ENCODE data around the gene TUBA4B.
A peak's percentile ranks its signal among the peaks of the same experiment; 100 is the strongest.

Gene TUBA4B

DNA sequence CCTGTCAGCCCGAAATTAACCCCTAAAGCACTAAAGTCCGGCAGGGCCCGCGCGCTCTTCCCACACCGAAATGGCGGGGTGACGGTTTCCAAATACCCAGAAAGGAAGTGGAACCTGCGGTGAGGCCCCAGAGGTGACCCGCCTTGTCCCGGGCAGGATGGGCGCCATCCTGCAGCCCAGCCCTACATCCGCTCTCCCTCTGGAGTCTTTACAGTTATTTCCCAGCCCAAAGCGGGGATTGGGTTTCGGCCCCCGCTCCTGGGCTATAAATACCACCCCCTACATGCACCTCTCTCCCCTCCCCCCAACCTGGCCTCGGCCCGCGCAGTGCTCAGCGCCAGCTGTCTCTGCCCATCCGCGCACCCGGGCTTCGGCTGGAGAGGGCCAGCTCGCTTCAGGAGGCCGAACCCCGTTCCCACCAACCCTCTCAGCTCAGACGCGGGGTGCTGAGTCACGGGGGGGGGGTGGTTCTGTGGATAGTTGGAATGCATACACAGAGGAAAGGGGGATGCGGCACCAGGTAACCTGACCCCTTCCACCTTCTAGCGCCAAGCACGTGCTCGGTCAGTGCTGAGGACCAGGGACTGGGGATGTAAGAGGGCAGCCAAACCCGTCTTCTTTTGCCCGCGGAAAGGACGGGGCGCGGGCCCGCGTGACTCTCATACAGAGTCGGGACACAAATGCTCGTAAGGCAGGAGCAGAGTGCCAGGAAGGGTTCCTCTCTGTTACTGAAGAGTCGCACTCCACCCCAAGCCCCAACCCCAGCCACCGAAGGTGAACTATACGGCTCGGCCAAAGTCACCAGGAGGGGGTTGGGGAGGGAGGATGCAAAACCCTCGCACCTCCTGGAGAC, at the start of gene TUBA4B:
Gene TUBA4B (plus strand): TSS at position 344 of the 853 bp plus-strand sequence. CDS start 165 bp downstream, at position 509.
- peak in 1 of 2 donors; percentile 12 for DNase-seq (ENCODE audit: low read depth in 2 of 2, low spot score in 1 of 2)

DNA sequence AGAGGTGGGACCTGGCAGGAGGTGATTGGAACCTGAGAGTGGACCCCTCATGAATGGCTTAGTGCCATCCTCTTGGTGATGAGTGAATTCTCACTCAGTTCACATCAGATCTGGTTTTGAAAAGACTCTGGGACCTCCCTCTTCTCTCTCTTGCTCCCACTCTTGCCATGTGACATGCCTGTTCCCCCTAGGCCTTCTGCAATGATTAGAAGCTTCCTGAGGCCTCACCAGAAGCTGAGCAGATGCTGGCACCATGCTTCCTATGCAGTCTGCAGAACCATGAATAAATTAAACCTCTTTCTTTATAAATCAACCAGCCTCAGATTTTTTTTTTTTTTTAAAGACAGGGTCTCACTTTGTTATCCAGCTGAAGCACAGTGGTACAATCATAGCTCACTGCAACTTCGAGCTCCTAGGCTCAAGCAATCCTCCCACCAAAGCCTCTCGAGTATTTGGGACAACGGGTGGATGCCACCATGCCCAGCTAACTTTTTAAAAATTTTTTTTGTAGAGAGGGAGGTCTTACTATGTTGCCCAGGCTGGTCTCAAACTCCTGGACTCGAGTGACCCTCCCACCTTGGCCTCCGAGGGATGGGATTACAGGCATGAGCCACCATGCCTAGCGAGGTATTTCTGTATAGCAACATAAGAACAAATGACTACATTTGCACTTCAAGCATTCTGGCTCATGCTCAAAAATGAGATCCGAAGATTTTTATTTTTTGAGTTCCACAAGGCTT, 48.4 kb upstream of the TUBA4B start:
- no peak for DNase-seq (ENCODE audit: low read depth in 2 of 2, low spot score in 1 of 2)

DNA sequence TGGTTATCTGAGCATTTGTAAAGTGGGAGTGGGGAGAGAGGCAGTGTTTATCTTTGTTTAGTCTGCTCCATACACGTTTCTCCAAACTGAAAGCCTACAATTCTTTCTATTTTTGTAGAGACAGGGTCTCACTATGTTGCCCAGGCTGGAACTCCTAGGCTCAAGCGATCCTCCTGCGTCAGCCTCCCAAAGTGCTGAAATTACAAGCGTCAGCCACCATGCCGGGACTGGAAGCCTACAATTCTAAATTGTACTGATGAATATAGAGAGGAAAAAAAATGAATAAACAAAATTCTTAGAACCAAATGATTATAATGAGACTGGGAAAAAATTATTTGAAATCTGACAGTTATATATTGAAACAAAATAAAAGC, 47.9 kb upstream of the TUBA4B start:
- DNase-seq (ENCODE audit: low read depth in 2 of 2, low spot score in 1 of 2) = no peak

DNA sequence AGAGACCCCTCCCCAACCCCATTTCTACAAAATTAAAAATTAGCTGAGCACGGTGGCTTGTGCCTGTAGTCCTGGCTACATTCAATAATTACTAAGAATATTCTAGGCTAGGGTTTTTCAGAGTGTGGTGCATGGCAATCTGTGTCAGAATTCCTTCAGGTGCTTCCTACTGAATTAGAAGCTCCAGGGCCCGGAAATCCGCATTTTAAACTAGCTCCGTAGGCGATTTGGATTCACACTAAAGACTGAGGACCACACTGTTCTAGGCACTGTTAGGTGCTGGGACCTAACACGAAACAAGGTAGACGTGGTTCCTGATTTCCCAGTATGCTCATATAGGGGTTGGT, 47.1 kb upstream of the TUBA4B start:
- no peak for DNase-seq (ENCODE audit: low read depth in 2 of 2, low spot score in 1 of 2)

DNA sequence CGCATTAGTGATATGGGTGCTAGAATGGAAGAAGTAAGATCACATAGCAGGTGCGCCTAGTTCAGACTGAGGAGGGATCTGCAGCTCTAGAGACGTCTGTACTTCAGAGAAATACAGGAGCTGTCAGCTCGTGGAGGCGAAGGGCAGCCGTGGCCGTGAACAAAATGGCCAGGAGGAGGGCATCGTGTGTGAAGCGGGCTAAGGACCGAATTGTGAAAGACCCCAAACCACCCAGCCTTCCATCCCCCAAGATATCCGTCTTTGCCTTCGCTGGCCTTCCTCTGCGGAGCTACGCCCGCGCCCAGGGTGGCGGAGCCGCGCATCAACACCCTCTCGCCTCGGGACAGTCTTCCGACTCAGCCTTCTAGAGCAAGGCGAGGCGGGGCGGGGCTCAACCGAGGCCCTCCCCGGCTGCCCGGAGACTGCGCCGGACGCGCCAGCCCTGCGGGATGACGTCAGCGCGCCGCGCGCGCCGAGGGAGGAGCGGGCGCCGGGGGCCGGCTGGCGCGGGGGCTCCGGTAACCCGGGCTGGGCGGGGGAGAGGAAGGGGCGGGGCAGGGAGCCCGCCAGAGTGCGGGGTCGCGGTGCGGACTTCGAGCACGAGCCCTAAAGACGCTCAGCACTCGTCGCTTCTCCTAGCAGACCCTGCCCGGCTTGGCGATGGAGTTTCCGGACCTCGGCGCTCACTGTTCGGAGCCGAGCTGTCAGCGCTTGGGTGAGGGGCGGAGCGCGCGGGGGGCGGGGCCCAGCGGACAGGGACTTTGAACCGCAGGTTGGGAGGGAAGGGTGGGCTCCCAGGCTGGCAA, 46.5 kb upstream of the TUBA4B start, which contains the start of gene ZFAND2B:
Gene ZFAND2B (plus strand): TSS at position 455 of the 806 bp plus-strand sequence. CDS start 206 bp downstream, at position 661.
- peak; percentile 89 to 90 for DNase-seq (ENCODE audit: low read depth in 2 of 2, low spot score in 1 of 2)

DNA sequence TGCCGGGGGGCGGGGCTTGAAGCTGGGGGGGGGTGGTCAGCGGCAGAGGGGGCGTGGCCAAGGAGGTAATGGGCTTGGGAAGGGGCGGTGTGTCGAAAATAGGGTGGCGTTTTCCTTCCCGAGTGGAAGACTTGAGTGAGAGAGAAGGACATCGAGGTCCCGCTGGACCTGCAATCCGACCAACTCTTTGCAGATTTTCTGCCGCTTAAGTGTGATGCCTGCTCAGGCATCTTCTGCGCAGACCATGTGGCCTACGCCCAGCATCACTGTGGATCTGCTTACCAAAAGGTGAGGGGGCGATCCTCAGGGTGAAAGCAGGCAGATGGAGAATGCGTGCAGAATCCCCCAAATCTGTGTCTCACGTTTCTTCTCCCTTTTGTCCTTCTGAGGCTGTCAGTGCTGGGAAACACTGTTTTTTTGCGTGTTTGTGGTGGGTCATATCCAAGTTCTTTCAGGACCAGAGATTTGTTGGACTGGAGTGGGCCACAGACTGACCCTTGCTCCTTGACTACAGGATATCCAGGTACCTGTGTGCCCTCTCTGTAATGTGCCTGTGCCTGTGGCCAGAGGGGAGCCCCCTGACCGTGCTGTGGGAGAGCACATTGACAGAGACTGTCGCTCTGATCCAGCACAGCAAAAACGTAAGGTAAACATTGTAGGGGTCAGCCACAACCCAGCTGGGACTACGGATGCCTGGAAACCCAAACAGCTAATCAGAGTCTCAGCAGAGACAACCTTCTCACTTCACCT, 45.7 kb upstream of the TUBA4B start:
- no peak for DNase-seq (ENCODE audit: low read depth in 2 of 2, low spot score in 1 of 2)

DNA sequence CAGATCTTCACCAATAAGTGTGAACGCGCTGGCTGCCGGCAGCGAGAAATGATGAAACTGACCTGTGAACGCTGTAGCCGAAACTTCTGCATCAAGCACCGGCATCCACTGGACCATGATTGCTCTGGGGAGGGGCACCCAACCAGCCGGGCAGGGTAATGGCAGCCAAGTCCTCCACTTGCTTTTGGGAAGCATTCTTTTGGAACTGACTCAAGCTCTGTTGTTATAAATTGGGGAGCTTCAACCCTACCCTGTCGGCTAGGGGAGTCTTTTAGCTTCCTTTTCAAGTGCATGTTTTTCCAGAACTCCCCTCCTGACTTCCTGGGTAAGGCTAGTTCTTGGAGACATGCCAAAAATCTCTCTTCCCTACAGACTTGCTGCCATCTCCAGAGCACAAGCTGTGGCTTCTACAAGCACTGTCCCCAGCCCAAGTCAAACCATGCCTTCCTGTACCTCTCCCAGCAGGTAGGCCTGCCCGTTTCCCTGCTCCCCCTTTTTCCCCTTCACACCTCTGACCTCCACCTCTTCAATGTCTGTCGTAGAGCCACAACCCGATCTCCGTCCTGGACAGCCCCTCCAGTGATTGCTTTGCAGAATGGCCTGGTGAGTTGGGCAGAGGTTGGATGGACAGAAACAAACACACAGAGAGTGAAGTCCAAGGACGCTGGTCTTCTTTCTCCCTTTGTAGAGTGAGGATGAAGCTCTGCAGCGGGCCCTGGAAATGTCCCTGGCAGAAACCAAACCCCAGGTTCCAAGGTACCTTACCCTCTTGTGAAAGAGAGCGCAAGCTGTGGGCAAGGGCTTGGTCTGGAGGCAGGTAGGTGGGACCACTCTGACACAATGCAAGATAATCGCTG, 44.9 kb upstream of the TUBA4B start:
- no peak for DNase-seq (ENCODE audit: low read depth in 2 of 2, low spot score in 1 of 2)

DNA sequence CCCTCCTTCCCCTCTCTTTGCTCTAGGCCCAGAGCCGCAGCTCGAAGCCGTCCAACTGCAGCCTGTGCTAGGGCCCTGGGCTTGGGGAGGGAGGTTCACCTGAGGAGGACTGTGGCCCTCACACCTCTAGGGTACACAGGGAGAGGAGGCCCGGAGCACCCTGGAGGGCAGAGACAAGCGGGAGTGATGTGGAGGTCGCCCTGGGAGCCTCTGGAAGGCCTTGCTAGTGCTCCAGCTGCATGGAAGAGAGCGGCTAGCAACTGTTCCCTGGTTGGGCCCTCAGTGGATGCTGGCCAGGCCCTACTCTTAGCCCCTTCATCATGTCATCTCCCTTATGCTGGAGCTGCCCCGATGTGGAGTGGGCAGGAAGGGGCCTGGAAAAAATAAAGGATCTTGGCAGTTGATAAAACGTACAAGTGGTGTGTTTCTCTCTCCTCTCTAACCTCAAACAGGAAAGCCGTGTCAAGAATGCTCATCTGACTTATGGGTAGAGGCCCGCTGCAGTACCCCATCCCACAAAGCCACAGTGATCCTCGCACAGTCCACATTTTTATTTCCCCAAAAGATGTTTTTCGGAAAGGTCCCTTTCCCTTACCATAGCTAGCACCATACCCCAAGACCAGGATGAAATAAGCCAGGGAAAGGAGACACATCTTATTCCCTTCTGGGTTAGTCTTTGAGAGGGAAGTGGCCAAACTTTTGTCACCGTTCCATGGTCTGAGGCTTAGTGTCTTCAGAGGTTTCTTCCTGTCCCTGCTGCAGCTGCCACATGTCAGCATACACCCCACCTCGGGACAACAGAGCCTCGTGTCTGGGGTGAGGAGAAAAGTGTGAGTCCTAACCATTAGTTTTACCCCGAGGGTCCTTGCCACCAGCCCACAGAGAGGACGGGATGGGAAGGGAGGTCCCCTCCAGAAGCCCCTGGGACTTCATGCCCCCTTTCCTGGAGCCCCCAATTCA, 43.5 kb upstream of the TUBA4B start:
- DNase-seq (ENCODE audit: low read depth in 2 of 2, low spot score in 1 of 2) = no peak

DNA sequence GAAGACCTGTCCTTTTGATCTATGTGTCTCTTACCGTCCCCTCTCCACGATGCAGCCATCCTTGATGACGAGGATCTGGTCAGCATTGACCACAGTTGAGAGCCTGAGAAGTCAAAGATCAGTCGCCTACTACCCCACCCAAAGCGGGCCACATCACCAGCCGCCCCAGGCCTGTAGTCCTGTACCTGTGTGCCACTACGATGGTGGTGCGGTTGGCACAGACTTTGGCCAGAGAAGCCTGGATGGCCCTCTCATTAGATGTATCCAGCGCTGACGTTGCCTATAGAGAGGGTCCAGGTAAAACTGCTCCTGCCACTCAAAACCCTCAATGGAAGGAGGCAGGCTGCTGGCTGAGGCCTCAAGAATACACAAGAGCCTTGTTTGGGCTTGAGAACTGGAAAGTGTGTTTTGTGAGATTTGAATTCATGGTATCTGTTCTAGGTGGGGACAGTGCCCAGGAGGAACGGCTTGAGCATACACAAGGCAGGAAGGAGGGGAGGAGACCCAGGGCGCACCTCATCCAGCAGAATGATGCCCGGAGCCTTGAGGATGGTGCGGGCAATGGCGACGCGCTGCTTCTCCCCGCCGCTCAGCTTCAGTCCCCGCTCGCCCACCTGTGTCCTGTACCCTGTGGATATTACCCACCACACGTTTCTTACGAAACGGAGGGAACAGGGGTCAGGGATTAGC, 42.7 kb upstream of the TUBA4B start:
- no peak for DNase-seq (ENCODE audit: low read depth in 2 of 2, low spot score in 1 of 2)

DNA sequence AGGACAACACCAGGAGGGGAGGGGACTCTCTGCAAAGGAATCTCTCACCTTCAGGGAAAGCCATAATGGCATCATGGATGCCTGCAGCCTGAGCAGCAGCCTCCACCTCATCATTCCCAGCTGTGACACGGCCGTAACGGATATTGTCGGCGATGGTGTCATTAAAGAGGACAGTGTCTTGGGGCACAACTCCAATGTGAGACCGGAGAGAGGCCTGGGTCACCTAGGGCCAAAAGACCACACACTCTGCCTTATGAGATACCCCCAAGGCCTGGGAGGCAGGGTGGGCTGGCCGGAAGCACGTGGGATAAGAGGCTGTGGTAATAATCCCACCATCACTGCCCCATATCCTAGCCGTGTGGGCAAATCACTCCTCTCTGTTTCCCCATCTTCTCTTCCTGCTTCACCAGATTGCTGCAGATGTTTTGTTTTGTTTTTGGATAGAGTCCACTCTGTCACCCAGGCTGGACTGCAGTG, 42.1 kb upstream of the TUBA4B start:
- DNase-seq (ENCODE audit: low read depth in 2 of 2, low spot score in 1 of 2) = no peak

DNA sequence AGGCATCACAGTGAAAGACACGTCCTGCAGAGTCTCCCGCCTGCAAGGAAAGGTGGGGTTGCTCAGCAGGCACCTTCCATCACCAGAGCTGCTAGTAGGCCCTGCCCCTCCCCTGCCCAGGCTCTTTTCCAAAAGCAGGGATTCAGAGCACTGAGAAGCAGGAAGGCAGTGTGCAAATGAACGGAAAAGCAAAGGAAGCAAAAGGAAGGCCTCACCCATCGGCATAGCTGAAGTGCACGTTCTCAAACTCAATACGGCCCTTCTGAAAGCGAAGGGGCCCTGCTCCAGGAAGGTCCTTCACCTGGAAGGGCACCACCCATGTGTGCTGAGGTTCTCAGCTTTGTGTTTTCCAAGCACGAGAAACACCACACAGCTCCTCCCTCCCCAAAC, 40.0 kb upstream of the TUBA4B start:
- DNase-seq (ENCODE audit: low read depth in 2 of 2, low spot score in 1 of 2) = no peak

DNA sequence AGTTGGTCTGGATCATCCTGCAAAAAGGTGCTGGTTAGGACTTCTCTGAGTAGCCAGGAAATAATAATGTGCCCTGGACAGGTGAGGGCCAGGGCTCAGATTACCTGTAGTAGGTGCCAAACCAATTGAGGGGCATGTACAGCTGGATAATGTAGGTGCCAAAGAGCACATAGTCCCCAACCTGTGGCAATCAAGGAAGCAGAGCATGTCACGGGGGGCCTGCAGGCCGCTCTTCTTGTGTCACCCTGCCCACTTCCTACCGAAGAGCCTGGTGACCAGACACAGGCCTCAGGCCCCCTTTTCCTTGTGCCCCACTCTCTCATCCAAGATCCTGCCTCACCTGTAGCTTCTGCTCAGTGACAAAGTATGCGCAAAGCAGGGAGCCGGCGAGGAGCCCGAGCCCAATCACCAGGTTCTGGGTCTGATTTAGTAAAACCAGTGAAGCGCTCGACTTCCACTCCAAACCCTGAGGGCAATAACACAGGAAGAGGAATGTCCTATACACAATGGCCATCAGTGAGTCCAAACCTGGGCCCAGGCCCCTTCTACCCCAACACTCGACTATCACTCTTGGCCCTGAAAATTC, 39.5 kb upstream of the TUBA4B start:
- DNase-seq (ENCODE audit: low read depth in 2 of 2, low spot score in 1 of 2) = no peak

DNA sequence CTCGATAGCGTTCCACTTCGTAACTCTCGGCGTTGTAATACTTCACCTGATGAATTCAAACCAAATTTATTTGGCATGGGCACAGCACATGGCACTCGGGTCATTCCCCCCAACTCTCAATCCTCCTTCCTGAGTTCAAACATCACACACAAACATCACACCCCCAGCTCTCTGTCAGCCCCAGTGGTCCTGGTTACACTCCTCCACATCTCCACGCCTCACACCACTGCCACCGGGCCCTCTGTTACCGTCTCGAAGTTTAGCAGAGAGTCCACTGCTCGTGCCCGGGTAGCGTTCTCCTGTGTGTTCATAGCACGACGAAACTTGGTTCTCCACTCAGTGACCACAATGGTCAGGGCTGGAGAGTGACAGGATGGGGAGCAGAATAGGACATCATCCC, 38.9 kb upstream of the TUBA4B start:
- no peak for DNase-seq (ENCODE audit: low read depth in 2 of 2, low spot score in 1 of 2)

DNA sequence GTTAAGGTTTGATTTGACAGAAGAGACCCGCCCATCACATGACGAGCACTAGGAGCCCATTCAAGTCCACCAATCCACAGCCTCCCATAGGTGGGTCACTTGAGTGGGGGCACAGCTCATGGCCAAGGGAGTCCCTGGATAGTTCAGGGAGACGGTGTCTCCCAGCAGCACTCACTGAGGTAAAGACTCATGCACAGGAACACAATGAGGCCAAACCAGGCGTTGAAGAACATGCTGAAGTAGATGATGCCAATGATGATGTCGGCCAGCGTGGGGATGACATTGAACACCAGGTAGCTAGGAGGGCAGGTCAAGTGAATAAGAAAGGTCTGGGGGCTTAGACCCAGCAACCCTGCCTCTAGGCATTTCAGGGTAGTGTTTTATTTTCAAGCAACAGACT, 38.3 kb upstream of the TUBA4B start:
- DNase-seq (ENCODE audit: low read depth in 2 of 2, low spot score in 1 of 2) = no peak

DNA sequence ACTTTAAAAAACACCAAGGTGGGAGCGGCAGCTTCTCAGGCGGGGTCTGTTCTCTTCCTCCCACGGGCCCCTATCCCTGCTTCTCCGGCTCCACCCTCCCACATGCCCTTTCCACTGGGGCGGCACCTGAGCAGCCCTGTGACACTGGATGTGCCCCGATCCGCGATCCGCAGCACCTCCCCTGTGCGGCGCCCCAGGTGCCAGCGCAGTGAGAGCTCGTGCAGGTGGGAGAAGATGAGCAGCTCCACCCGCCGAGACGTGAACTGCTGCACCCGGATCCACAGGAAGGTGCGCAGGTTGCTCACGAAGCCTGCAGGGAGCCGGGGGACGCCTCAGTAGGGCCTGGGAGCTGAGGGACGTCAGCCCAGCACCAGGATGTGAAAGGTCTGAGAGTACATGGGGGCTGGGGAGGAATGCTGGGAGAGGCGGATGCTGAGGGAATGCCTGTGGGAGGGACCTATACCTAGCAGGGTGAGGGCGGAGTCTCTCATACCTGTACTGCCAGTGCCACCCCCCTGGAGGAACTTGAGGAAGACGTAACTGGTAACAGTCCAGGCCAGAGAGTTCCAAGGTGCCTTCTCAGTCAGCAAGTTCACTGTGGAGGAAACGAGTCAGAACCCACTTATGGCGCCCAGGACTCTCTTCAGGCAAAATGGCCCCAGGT, 37.0 kb upstream of the TUBA4B start:
- no peak for DNase-seq (ENCODE audit: low read depth in 2 of 2, low spot score in 1 of 2)

DNA sequence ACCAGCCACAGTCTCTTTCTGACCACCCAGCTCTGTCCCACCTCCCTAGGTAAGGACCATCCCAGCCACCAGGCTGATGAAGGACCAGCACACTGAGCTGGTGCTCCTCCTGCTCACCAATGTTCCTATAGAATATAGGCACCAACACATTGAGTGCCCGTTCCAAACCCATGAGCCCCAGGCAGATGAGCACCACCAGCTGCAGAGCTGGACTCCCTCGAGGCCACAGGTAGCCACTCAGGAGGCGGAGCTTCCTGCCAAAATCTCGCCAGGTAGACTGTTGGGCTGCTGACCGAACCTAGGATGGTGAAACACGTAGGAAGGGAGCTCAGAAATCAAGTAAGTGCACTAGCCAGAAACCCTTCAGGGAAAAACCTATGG, 36.5 kb upstream of the TUBA4B start:
- DNase-seq (ENCODE audit: low read depth in 2 of 2, low spot score in 1 of 2) = no peak

DNA sequence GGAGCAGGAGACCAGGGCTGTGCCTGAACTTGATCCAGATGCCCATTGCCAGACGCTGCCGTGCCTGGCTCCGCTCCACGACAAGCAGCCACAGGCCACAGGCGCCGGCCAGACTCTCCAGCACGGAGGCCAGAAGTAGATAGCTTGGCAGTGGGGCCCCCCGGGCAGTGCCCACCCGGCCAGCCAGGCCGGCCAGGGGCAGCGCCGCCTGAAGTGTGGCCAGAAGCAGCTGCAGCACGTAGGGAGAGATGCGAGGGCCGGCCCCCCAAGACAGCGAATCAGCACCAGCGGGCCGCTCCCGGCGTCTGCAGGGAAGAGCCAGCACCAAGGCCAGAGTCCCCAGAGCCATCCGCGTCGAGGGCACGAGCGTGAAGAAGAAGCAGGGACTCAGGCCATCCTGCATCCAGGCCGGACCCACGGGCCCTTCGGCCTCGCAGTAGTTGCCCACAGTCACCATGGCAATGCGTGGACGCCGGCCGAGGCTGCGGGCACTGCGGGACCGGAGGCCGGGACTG, 34.8 kb upstream of the TUBA4B start:
- no peak for DNase-seq (ENCODE audit: low read depth in 2 of 2, low spot score in 1 of 2)
